ENCODE data around the gene KRT4. TPM values are rescaled to one million over a fixed set of nuclear protein-coding genes. Genes with fewer than 3 reads are reported as not detected.

The KRT4 gene
- total RNA-seq, 2 experiments from 2014 or later, result 0.11 to 0.16 TPM

DNA sequence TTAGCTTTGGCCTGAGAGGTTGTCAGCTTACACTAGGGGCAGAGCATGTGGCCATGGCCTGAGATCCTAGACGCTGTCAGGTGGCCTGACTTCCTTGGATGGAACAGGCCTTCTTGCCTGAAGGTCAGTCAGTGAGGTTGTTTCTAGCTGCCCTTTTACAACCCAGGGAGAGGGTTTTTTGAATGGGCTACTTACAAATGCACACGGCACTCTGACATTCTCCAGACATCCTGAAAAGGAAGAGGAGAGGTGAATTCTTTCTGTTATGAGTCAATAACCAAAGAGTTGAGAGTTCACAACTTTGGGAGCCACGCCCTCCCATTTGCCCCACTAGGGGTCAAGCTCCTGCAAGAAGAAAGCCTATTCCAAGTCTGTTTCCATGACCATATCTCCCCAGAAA lies 44.6 kb downstream of the KRT4 start:
- no peak for DNase-seq
- intact Hi-C loops (cut with micrococcal nuclease), result no loop called here

DNA sequence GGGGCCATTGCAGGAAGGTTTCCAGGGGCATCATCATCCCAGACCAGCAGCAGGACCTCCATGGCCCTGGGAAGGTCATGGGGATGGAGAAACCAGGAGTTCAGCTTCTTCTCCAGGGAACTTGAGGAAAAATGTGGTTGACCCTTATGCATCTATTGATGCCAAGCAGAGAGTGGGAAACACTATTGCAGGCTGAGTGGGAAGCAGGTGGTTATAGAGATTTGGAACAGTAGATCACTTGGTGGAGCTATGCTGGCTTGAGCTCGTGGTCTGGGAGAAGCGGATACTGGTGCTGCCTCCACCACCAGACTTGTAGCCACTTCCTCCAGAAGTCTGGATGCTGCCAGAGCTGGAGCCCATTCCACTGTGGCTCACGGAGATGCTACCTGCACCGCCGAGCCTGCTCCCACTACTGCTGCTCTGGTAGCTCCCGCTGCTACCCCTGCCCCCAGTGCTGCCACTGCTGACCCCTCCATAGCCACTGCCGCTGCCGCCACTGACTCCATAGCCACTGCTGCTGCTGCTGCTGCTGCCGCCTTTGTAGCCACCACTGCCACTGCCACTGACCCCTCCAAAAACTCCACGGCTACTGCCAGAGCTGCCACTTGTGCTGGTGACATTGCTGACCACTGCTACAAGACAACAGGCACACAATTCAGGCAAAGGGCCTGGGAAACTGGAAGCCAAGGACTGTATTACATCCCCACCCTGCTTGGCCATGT lies 45.3 kb downstream of the KRT4 start:
- ATAC-seq (no peak), DNase-seq (no peak)
- Mint-ChIP-seq H3K36me3 (ENCODE audit: low read depth) (no peaks in the 10 kb centered on the region), H3K27ac (no peak overlapping the region), H3K4me3 (no peak overlapping the region), H3K9me3 (no peaks in the 10 kb centered on the region), H3K27me3 (peaks cover 3% of the 10 kb centered on the region), H3K4me1 (ENCODE audit: low read depth) (no peaks in the 10 kb centered on the region)
- ChIA-PET POLR2A (interaction anchor here (0.7 kb wide), 1 partner anchor 529 kb away, joined by 3 read pairs; no protein-coding TSS in a partner anchor), CTCF (no interaction called here)
- intact Hi-C loops (cut with micrococcal nuclease), result no loop called here
- TF ChIP-seq, protein P1, sequence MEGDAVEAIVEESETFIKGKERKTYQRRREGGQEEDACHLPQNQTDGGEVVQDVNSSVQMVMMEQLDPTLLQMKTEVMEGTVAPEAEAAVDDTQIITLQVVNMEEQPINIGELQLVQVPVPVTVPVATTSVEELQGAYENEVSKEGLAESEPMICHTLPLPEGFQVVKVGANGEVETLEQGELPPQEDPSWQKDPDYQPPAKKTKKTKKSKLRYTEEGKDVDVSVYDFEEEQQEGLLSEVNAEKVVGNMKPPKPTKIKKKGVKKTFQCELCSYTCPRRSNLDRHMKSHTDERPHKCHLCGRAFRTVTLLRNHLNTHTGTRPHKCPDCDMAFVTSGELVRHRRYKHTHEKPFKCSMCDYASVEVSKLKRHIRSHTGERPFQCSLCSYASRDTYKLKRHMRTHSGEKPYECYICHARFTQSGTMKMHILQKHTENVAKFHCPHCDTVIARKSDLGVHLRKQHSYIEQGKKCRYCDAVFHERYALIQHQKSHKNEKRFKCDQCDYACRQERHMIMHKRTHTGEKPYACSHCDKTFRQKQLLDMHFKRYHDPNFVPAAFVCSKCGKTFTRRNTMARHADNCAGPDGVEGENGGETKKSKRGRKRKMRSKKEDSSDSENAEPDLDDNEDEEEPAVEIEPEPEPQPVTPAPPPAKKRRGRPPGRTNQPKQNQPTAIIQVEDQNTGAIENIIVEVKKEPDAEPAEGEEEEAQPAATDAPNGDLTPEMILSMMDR (IDR thresholded peaks at IDR 0.05), result no peak

More for the DNA sequence above, 44.6 kb downstream of the KRT4 start:
- CTCF ChIA-PET, result no interaction called here
- H3K4me3 Mint-ChIP-seq, result no peak overlapping the region
- no peak overlapping the region for H3K27ac Mint-ChIP-seq
- H3K36me3 Mint-ChIP-seq (ENCODE audit: low read depth), result no peaks in the 10 kb centered on the region
- no peak for ATAC-seq
- no peaks in the 10 kb centered on the region for H3K4me1 Mint-ChIP-seq (ENCODE audit: low read depth)
- H3K27me3 Mint-ChIP-seq, result peaks cover 3% of the 10 kb centered on the region
- H3K9me3 Mint-ChIP-seq, result no peaks in the 10 kb centered on the region
- POLR2A ChIA-PET, result interaction anchor here (0.7 kb wide), 1 partner anchor 530 kb away, joined by 3 read pairs; no protein-coding TSS in a partner anchor
- TF ChIP-seq, protein P1 (IDR thresholded peaks at IDR 0.05), result no peak

DNA sequence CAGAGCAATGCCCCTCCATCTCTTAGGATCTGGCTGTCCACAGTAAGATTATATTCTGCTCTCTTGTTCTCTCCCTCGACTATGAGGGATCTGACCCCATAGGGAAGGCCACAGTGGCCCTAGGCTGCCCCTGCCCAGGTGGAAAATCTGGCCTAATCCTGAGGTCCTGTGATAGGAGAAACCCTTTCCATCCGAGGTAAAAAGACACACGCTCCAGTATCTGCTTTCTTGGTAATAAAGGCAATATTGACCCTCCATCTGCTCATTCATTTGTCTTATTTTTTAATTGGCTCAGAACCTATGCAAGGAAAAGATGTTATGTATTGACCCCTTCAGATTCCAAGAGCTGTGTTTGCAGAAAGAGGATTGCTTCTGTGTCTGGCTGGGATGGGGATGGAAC lies 46.5 kb downstream of the KRT4 start:
- ATAC-seq (no peak), DNase-seq (no peak)
- Mint-ChIP-seq H3K27ac (no peak overlapping the region), H3K27me3 (peaks cover 3% of the 10 kb centered on the region), H3K36me3 (ENCODE audit: low read depth) (no peaks in the 10 kb centered on the region), H3K4me1 (ENCODE audit: low read depth) (no peaks in the 10 kb centered on the region), H3K4me3 (no peak overlapping the region), H3K9me3 (no peaks in the 10 kb centered on the region)
- TF ChIP-seq, protein P1 (IDR thresholded peaks at IDR 0.05), result no peak
- intact Hi-C loops (cut with micrococcal nuclease), result no loop called here
- POLR2A ChIA-PET, result no interaction called here
- CTCF ChIA-PET, result no interaction called here

DNA sequence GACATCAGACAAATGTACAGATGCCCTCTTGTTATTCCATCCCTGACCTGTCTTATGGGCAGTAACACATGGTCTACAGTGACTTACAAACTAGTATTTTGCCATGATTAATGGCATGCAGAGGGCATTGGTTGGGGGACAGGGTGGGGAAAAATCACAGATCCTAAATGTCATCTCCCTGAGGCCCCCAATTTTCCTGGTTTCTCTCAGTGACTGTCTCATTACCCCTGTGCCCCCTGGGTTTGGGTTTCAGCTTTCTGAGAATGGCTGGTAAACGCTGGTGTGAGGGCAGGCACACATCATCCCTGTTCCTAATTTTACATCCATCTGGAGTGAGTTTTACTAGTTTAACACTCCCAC lies 46.9 kb downstream of the KRT4 start:
- Mint-ChIP-seq H3K9me3 (peaks cover 2% of the 10 kb centered on the region), H3K27me3 (peaks cover 3% of the 10 kb centered on the region), H3K36me3 (ENCODE audit: low read depth) (no peaks in the 10 kb centered on the region), H3K27ac (no peak overlapping the region), H3K4me1 (ENCODE audit: low read depth) (no peaks in the 10 kb centered on the region), H3K4me3 (no peak overlapping the region)
- intact Hi-C loops (cut with micrococcal nuclease), result no loop called here
- TF ChIP-seq, protein P1 (IDR thresholded peaks at IDR 0.05), result no peak
- DNase-seq (no peak), ATAC-seq (no peak)
- ChIA-PET POLR2A (no interaction called here), CTCF (interaction anchor here (1.2 kb wide), 1 partner anchor 22 kb away, joined by 3 read pairs; no protein-coding TSS in a partner anchor)

DNA sequence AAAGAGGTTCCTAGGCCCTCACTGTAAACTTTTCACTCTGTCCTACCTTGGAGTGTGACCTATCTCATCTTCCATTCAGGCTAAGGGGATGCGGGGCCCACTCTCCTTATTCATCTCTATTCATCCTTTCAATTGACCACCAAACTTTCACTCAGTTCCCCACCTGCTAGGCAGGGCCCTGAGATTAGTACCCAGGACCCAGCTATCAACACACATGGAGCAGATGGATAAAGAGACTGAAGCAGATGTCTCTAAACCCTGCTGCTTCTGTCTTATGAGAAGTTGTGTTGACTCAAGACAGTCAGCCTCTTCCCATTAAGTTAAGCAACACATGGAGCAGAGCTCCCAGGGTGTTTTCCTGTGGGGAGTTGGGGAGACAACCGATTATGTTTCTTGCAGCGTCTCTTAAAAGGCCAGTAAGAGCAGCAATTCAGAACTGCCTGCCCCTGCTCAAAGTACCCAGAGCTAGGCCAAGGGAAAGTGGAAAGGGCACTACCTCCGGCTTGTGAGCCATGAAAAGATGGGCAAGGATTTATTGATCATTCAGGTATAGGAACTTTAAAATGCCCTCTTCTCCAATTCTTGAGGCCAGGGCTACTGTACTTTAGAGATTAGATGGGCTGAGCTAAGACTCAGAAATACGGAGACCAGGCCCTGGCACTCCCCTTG lies 47.4 kb downstream of the KRT4 start:
- intact Hi-C loops (cut with micrococcal nuclease), result no loop called here
- Mint-ChIP-seq H3K36me3 (ENCODE audit: low read depth) (no peaks in the 10 kb centered on the region), H3K4me3 (no peak overlapping the region), H3K27me3 (peaks cover 3% of the 10 kb centered on the region), H3K4me1 (ENCODE audit: low read depth) (no peaks in the 10 kb centered on the region), H3K27ac (no peak overlapping the region), H3K9me3 (peaks cover 3% of the 10 kb centered on the region)
- ChIA-PET POLR2A (no interaction called here), CTCF (interaction anchor here (1.2 kb wide), 1 partner anchor 21 kb away, joined by 3 read pairs; no protein-coding TSS in a partner anchor)
- TF ChIP-seq, protein P1 (IDR thresholded peaks at IDR 0.05), result no peak
- ATAC-seq, result no peak
- DNase-seq, result no peak
